ENCODE measurements around the gene RAET1G. TPM values are rescaled to one million over a fixed set of nuclear protein-coding genes. Genes with fewer than 3 reads are reported as not detected.

The RAET1G gene
- 7.2 to 12.5 TPM (median 10.7 TPM) in 5 replicates for total RNA-seq (2022; extraction: Qiagen RNA extraction; ENCODE audit: low read depth)

GRCh38 chr6:149922642-149923326 lies at the start of gene RAET1G:
TSS of gene RAET1G (minus strand) at chr6:149923121. CDS start at chr6:149923010, 111 bp downstream.

GRCh38 chr6:149963462-149964307 lies 40.8 kb upstream of the RAET1G start, which contains the start of gene ULBP1:
TSS of gene ULBP1 (plus strand) at chr6:149963943. CDS start at chr6:149964050, 107 bp downstream.

GRCh38 chr6:149941583-149942460 lies 18.9 kb upstream of the RAET1G start, which contains the start of gene ULBP2:
TSS of gene ULBP2 (plus strand) at chr6:149942014. CDS start at chr6:149942073, 59 bp downstream.

GRCh38 chr6:149897855-149898744 lies 24.8 kb downstream of the RAET1G start, which contains the start of gene RAET1E:
TSS of gene RAET1E (minus strand) at chr6:149898113. CDS start at chr6:149890901, 7,212 bp downstream.

Other genes with a start within 250 kb of the RAET1G start
- 5.8 to 7.6 TPM (median 7.5 TPM) in 5 replicates for gene LATS1, start 205.0 kb downstream of the RAET1G start, total RNA-seq (2022; extraction: Qiagen RNA extraction; ENCODE audit: low read depth)
- 13.6 to 16.9 TPM (median 15.4 TPM) in 5 replicates for gene NUP43, start 176.6 kb downstream of the RAET1G start, total RNA-seq (2022; extraction: Qiagen RNA extraction; ENCODE audit: low read depth)
- gene PCMT1, start 173.4 kb downstream of the RAET1G start, total RNA-seq (2022; extraction: Qiagen RNA extraction; ENCODE audit: low read depth): 85.1 to 96.6 TPM (median 87.3 TPM) in 5 replicates
- 31.5 to 41.0 TPM (median 38.5 TPM) in 5 replicates for gene LRP11, start 58.8 kb downstream of the RAET1G start, total RNA-seq (2022; extraction: Qiagen RNA extraction; ENCODE audit: low read depth)
- gene RAET1E, start 25.0 kb downstream of the RAET1G start, total RNA-seq (2022; extraction: Qiagen RNA extraction; ENCODE audit: low read depth): 1.9 to 3.0 TPM (median 2.6 TPM) in 5 replicates
- 2.9 to 3.9 TPM (median 3.7 TPM) in 5 replicates for gene ULBP2, start 18.9 kb upstream of the RAET1G start, total RNA-seq (2022; extraction: Qiagen RNA extraction; ENCODE audit: low read depth)
- 0.73 to 1.2 TPM (median 0.97 TPM) in 5 replicates for gene ULBP1, start 40.8 kb upstream of the RAET1G start, total RNA-seq (2022; extraction: Qiagen RNA extraction; ENCODE audit: low read depth)
- gene RAET1L, start 102.4 kb upstream of the RAET1G start, total RNA-seq (2022; extraction: Qiagen RNA extraction; ENCODE audit: low read depth): 0.18 to 0.49 TPM (median 0.27 TPM) in 5 replicates
- 3.6 to 4.0 TPM (median 3.7 TPM) in 5 replicates for gene ULBP3, start 146.0 kb upstream of the RAET1G start, total RNA-seq (2022; extraction: Qiagen RNA extraction; ENCODE audit: low read depth)
- 0.67 to 0.83 TPM (median 0.79 TPM) in 5 replicates for gene PPP1R14C, start 219.9 kb upstream of the RAET1G start, total RNA-seq (2022; extraction: Qiagen RNA extraction; ENCODE audit: low read depth)